ENCODE data around the gene GH1. TPM values are rescaled to one million over a fixed set of nuclear protein-coding genes. Genes with fewer than 3 reads are reported as not detected.
A peak's percentile ranks its signal among the peaks of the same experiment; 100 is the strongest.
"Not testable (repeated sequence)": the region's sequence is repeated elsewhere in the genome, so short reads cannot be mapped to it uniquely, and the experiment has no call there.

Gene GH1
- total RNA-seq, 1 experiment from 2014 or later = not detected

DNA sequence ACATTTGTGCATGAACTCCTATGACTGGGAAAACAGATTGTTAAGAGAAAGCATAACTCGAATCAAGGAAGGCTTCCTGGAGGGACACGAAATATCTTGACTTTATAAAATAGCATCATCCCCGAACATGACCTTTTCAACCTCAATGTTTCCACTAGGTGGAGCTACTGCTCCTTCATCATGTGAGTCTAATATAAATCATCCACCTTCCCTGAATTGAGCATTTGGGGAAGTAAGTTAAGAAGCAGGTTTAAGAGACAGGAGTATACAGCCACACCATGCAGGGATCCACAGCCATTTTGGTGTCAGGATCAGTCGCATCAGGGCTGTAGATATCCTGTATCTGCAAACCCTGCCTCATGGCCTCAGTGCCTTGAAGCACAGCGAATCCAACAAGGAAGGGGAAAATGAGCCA is 14.8 kb downstream of the GH1 start:
- peak; percentile 41; the same call in 1 of the 2 replicates for TF ChIP-seq RAD21 (IDR thresholded peaks at IDR 0.05; ENCODE audit: low read depth)
- TF ChIP-seq, protein P1, sequence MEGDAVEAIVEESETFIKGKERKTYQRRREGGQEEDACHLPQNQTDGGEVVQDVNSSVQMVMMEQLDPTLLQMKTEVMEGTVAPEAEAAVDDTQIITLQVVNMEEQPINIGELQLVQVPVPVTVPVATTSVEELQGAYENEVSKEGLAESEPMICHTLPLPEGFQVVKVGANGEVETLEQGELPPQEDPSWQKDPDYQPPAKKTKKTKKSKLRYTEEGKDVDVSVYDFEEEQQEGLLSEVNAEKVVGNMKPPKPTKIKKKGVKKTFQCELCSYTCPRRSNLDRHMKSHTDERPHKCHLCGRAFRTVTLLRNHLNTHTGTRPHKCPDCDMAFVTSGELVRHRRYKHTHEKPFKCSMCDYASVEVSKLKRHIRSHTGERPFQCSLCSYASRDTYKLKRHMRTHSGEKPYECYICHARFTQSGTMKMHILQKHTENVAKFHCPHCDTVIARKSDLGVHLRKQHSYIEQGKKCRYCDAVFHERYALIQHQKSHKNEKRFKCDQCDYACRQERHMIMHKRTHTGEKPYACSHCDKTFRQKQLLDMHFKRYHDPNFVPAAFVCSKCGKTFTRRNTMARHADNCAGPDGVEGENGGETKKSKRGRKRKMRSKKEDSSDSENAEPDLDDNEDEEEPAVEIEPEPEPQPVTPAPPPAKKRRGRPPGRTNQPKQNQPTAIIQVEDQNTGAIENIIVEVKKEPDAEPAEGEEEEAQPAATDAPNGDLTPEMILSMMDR (IDR thresholded peaks at IDR 0.05 in 2 of 3, conservative IDR thresholded peaks at IDR 0.05 in 1 of 3; ENCODE audit: borderline replicate concordance in 1 of 3, insufficient read depth in 1 of 3, low read depth in 2 of 3, low read length in 2 of 3) = peak; percentile 37 to 57 (median 38); a peak in 4 of 6 replicates
- H3K36me3 ChIP-seq (ENCODE audit: control insufficient read depth in 1 of 2, insufficient read depth in 2 of 2, low read length in 2 of 2); H3K79me2 ChIP-seq (ENCODE audit: insufficient read depth, low read length); H3K9ac ChIP-seq (ENCODE audit: low read length); BruUV-seq (replicated peaks); H3K4me3 ChIP-seq (replicated peaks in 1 of 2; ENCODE audit: low read depth in 1 of 2, low read length in 2 of 2); H3K27me3 ChIP-seq (ENCODE audit: insufficient read depth, low read length); H3K4me1 ChIP-seq (ENCODE audit: control insufficient read depth in 1 of 2, insufficient read depth in 2 of 2, low read length in 2 of 2); intact Hi-C loops (cut with micrococcal nuclease); H3K27ac ChIP-seq (ENCODE audit: low read depth, low read length); H3K9me3 ChIP-seq (ENCODE audit: control insufficient read depth in 1 of 2, insufficient read depth in 1 of 2, low read depth in 1 of 2, low read length in 2 of 2); H3K9me2 ChIP-seq (ENCODE audit: insufficient read depth); H3K4me2 ChIP-seq (ENCODE audit: low read length); DNase-seq (ENCODE audit: low read depth, low spot score); POLR2A ChIA-PET; H4K20me1 ChIP-seq (ENCODE audit: insufficient read depth); H2AFZ ChIP-seq (ENCODE audit: low read depth, low read length, poor library complexity, severe bottlenecking): not testable (repeated sequence)
- CTCF ChIA-PET = interaction anchor here (0.7 to 2.4 kb wide), 13 partner anchors 11 to 230 kb away, joined by 3 to 19 read pairs (median 4); no protein-coding TSS in a partner anchor
- RAD21 ChIA-PET (ENCODE audit: low non-redundant PET in 1 of 2, low total read pairs in 2 of 2, uncharacterized antibody in 2 of 2, unreplicated experiment in 2 of 2) = interaction anchor here in 1 of 2 experiments (1.6 to 1.7 kb wide), 2 partner anchors 13 to 230 kb away, joined by 3 to 4 read pairs; no protein-coding TSS in a partner anchor
- ATAC-seq = peak; percentile 82

DNA sequence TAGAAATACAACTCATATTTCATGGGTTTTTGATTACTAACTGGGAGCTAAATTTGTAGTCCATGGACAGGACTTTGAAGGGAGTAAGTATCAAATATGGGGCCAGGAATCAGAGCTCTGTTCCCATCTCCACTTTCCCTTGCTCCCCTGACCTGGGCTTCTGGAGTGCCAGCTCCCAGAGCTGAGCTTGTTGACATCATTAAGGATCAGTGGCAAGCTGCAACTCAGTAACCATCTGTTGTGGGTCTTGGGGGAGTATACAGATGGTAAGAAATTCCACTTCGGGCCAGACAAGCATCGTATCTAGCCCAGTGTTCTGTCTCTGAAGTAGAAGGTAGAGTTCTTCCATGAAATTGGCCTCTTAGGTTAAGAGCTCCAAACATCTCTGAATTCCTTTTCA is 16.7 kb downstream of the GH1 start:
- H4K20me1 ChIP-seq (ENCODE audit: insufficient read depth); H3K27ac ChIP-seq (ENCODE audit: low read depth, low read length); H3K4me2 ChIP-seq (ENCODE audit: low read length); BruUV-seq (replicated peaks); H3K27me3 ChIP-seq (ENCODE audit: insufficient read depth, low read length); H3K9me2 ChIP-seq (ENCODE audit: insufficient read depth); H3K4me3 ChIP-seq (replicated peaks in 1 of 2; ENCODE audit: low read depth in 1 of 2, low read length in 2 of 2); H3K9ac ChIP-seq (ENCODE audit: low read length); DNase-seq (ENCODE audit: low read depth, low spot score); H3K4me1 ChIP-seq (ENCODE audit: control insufficient read depth in 1 of 2, insufficient read depth in 2 of 2, low read length in 2 of 2); POLR2A ChIA-PET; H3K9me3 ChIP-seq (ENCODE audit: control insufficient read depth in 1 of 2, insufficient read depth in 1 of 2, low read depth in 1 of 2, low read length in 2 of 2); H2AFZ ChIP-seq (ENCODE audit: low read depth, low read length, poor library complexity, severe bottlenecking); ATAC-seq; intact Hi-C loops (cut with micrococcal nuclease); H3K79me2 ChIP-seq (ENCODE audit: insufficient read depth, low read length); H3K36me3 ChIP-seq (ENCODE audit: control insufficient read depth in 1 of 2, insufficient read depth in 2 of 2, low read length in 2 of 2): not testable (repeated sequence)
- RAD21 ChIA-PET (ENCODE audit: low non-redundant PET in 1 of 2, low total read pairs in 2 of 2, uncharacterized antibody in 2 of 2, unreplicated experiment in 2 of 2) = interaction anchor here in 1 of 2 experiments (1.6 kb wide), 1 partner anchor 232 kb away, joined by 4 read pairs; no protein-coding TSS in a partner anchor
- CTCF ChIA-PET = interaction anchor here (1.1 to 2.4 kb wide), 5 partner anchors 10 to 232 kb away, joined by 3 to 15 read pairs (median 4); no protein-coding TSS in a partner anchor

DNA sequence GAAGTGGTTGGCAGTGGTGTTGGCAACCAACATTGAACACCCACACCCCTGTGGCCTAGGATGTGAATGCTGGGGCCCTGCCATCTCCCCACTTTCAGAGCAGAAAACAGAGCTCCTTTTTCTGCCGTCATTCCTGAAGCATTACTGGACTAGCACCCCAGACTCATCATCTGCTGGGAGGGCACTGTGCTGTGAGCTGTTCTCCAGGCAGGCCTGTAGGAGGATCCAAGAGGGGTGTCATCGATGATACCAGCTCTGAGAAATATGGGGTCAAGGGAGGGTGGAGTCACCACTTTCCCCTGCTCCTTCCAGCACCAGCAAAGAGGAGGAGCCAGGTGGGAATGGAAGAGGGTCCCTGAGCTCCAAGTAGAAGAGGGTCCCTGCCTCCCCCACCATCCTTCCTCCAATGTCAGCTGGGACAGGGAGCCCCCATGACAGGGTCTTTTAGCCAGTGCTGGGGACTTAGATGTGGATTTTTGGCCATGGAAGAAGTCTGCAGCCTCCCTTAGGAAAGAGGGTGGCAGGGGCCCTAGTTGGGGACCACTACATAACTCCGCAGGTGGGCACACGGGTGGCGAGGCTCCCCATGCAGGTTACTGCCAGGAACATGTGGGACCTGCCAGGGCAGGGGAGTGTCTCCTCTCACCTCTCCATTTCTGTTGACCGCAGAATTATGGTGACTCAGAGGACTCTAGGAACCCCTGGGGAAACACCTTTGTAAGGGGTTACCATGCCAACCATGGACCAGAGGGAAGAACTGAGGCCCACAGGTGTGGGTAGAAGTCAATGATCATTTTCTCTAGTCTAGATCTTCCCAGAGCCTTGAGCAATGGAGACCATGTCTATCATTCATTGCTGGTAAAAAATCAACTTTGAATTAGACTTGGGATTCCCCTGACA is 19.5 kb downstream of the GH1 start:
- H3K4me3 ChIP-seq (replicated peaks in 1 of 2; ENCODE audit: low read depth in 1 of 2, low read length in 2 of 2); H2AFZ ChIP-seq (ENCODE audit: low read depth, low read length, poor library complexity, severe bottlenecking); H4K20me1 ChIP-seq (ENCODE audit: insufficient read depth); CTCF ChIA-PET; POLR2A ChIA-PET; intact Hi-C loops (cut with micrococcal nuclease); H3K9me2 ChIP-seq (ENCODE audit: insufficient read depth); H3K27me3 ChIP-seq (ENCODE audit: insufficient read depth, low read length); H3K27ac ChIP-seq (ENCODE audit: low read depth, low read length); ATAC-seq; H3K9me3 ChIP-seq (ENCODE audit: control insufficient read depth in 1 of 2, insufficient read depth in 1 of 2, low read depth in 1 of 2, low read length in 2 of 2); H3K4me2 ChIP-seq (ENCODE audit: low read length); H3K36me3 ChIP-seq (ENCODE audit: control insufficient read depth in 1 of 2, insufficient read depth in 2 of 2, low read length in 2 of 2); RAD21 ChIA-PET (ENCODE audit: low non-redundant PET in 1 of 2, low total read pairs in 2 of 2, uncharacterized antibody in 2 of 2, unreplicated experiment in 2 of 2); BruUV-seq (replicated peaks); H3K4me1 ChIP-seq (ENCODE audit: control insufficient read depth in 1 of 2, insufficient read depth in 2 of 2, low read length in 2 of 2); H3K9ac ChIP-seq (ENCODE audit: low read length); H3K79me2 ChIP-seq (ENCODE audit: insufficient read depth, low read length); DNase-seq (ENCODE audit: low read depth, low spot score): not testable (repeated sequence)
